Stimulated activated CD4-positive, alpha-beta T cell treated with anti-CD3 and anti-CD28 coated beads, Interleukin-4, amount 100 ng/mL, for 24 hours (primary cell): ENCODE measurements around the gene SH3D19.

Experiments used
- DNase-seq: peaks from one replicate; pipeline ENCODE4 v3.0.0-alpha.2; 2020

Gene SH3D19

GRCh38 chr4:151184523-151185458, 140.6 kb downstream of the SH3D19 start:
- no peak for DNase-seq

- DNase-seq: no peak
These were observed 142.9 kb downstream of the SH3D19 start for GRCh38 chr4:151182455-151182996.

GRCh38 chr4:151176685-151177084, 148.7 kb downstream of the SH3D19 start:
- no peak for DNase-seq

- DNase-seq: no peak
These were observed 149.4 kb downstream of the SH3D19 start for GRCh38 chr4:151175754-151176631.

GRCh38 chr4:151175233-151175632, 150.2 kb downstream of the SH3D19 start:
- no peak for DNase-seq

GRCh38 chr4:151174784-151175183, 150.6 kb downstream of the SH3D19 start:
- DNase-seq: no peak

GRCh38 chr4:151173871-151174270, 151.5 kb downstream of the SH3D19 start:
- no peak for DNase-seq

- DNase-seq: no peak
These were observed 155.5 kb downstream of the SH3D19 start for GRCh38 chr4:151169900-151170299.

- DNase-seq: no peak
These were observed 156.2 kb downstream of the SH3D19 start for GRCh38 chr4:151169223-151169622.

- DNase-seq: no peak
These were observed 157.8 kb downstream of the SH3D19 start for GRCh38 chr4:151167561-151167960.

GRCh38 chr4:151166636-151167035, 158.8 kb downstream of the SH3D19 start:
- no peak for DNase-seq

- no peak for DNase-seq
These were observed 160.0 kb downstream of the SH3D19 start for GRCh38 chr4:151165205-151166000.

GRCh38 chr4:151163855-151164254, 161.6 kb downstream of the SH3D19 start:
- no peak for DNase-seq

GRCh38 chr4:151158979-151159378, 166.4 kb downstream of the SH3D19 start:
- no peak for DNase-seq

- no peak for DNase-seq
These were observed 167.9 kb downstream of the SH3D19 start for GRCh38 chr4:151157543-151157942.

- DNase-seq: no peak
These were observed 171.8 kb downstream of the SH3D19 start for GRCh38 chr4:151153585-151153984.

- no peak for DNase-seq
These were observed 173.4 kb downstream of the SH3D19 start for GRCh38 chr4:151152028-151152427.

- no peak for DNase-seq
These were observed 174.4 kb downstream of the SH3D19 start for GRCh38 chr4:151150821-151151580.

GRCh38 chr4:151148261-151148660, 177.1 kb downstream of the SH3D19 start:
- no peak for DNase-seq

- no peak for DNase-seq
These were observed 178.4 kb downstream of the SH3D19 start for GRCh38 chr4:151147000-151147399.

- no peak for DNase-seq
These were observed 180.9 kb downstream of the SH3D19 start for GRCh38 chr4:151144329-151145072.
